Body of pancreas (tissue), 4 donors: ENCODE results near the gene HNRNPD. TPM values are rescaled to one million over a fixed set of nuclear protein-coding genes. Genes with fewer than 3 reads are reported as not detected.

Experiments used
- ATAC-seq: fragments of 150-250 bp; one replicate; pipeline ENCODE4 v1.9.1; 2016
- DNase-seq, 4 donors: peaks; one replicate each; pipeline ENCODE4 v3.0.0-alpha.2; 2019
- H3K27ac ChIP-seq, 4 donors: fragments of 200-600 bp; sonication (generic); 1 replicate in 3 of 4; 2 replicates in 1 of 4; pipeline versions ENCODE4 v1.5.1 to v1.6.1; 2016 to 2019; ENCODE audit warnings: mild to moderate bottlenecking in 1 of 4, mixed read lengths in 1 of 4, moderate library complexity in 1 of 4
- H3K27me3 ChIP-seq, 2 donors: fragments of 200-600 bp; sonication (generic); one replicate each; pipeline ENCODE4 v1.6.0; 2016; ENCODE audit warnings: mild to moderate bottlenecking in 1 of 2
- H3K36me3 ChIP-seq, 2 donors: fragments of 200-600 bp; sonication (generic); replicated peaks in 1 of 2; 2 replicates each; pipeline ENCODE4 v1.5.1; 2016; ENCODE audit warnings: low read depth in 2 of 2; ENCODE audit not compliant: insufficient read depth in 1 of 2
- H3K4me1 ChIP-seq: fragments of 200-600 bp; sonication (generic); one replicate; pipeline ENCODE4 v1.6.0; 2016
- H3K4me3 ChIP-seq, 2 donors: fragments of 200-600 bp; sonication (generic); 1 replicate in 1 of 2; 2 replicates in 1 of 2; pipeline ENCODE4 v1.5.1; 2016 to 2019
- H3K9me3 ChIP-seq, 3 donors: fragments of 200-600 bp; sonication (generic); 1 replicate in 2 of 3; 2 replicates in 1 of 3; pipeline ENCODE4 v1.5.1; 2016
- CTCF ChIP-seq, 7 experiments: fragments of 450-650 bp in 4 of 7; fragments of 200-600 bp in 3 of 7; sonication (generic) in 3 of 7; IDR thresholded peaks; one replicate each; pipeline ENCODE4 v1.5.1; 2016 to 2019; ENCODE audit warnings: antibody characterized with exemption in 7 of 7
- POLR2A ChIP-seq, 3 donors: fragments of 450-650 bp; IDR thresholded peaks; one replicate each; pipeline ENCODE4 v1.6.1; 2016; ENCODE audit warnings: antibody characterized with exemption in 3 of 3, mild to moderate bottlenecking in 2 of 3
- WGBS, 2 donors: methylation state at CpG; one replicate each; pipeline ENCODE4 v1.1.5; 2017; 5-methylcytosine and 5-hydroxymethylcytosine counted together
- intact Hi-C: fragments of 100-400 bp; cut with DNase I; formaldehyde crosslinking; loops from one replicate; pipeline ENCODE4 v1.15.1; 2023
- total RNA-seq, 2 donors: library from RNA; depleted of rRNA; stranded (reverse); fragments of >200 nt; gene quantifications; one replicate each; pipeline ENCODE4 v1.1.0, GENCODE V29; 2016

The HNRNPD gene
- total RNA-seq, 2 donors from 2014 or later: 97.0 to 104 TPM

GRCh38 chr4:82358847-82359246 lies 14.9 kb downstream of the HNRNPD start:
- DNase-seq: no peak
- intact Hi-C loops: no loop called here
- peaks cover 46% of the 10 kb centered on the region for H3K4me1 ChIP-seq
- H3K36me3 ChIP-seq: peaks cover 0 to 27% of the 10 kb centered on the region in 2 donors
- TF ChIP-seq POLR2A (IDR thresholded peaks at IDR 0.05) (no peak), CTCF (IDR thresholded peaks at IDR 0.05) (no peak)
- H3K4me3 ChIP-seq: no peak overlapping the region
- H3K9me3 ChIP-seq: peaks cover 0 to 3% (median 0%) of the 10 kb centered on the region in 3 donors
- no peak overlapping the region for H3K27ac ChIP-seq
- H3K27me3 ChIP-seq: no peaks in the 10 kb centered on the region
- ATAC-seq: no peak

GRCh38 chr4:82357640-82358039 lies 16.2 kb downstream of the HNRNPD start:
- ATAC-seq (no peak), DNase-seq (no peak)
- Histone ChIP-seq H3K27ac (no peak overlapping the region), H3K27me3 (no peaks in the 10 kb centered on the region), H3K36me3 (peaks cover 0 to 30% of the 10 kb centered on the region in 2 donors), H3K4me3 (no peak overlapping the region), H3K9me3 (peaks cover 0 to 3% (median 0%) of the 10 kb centered on the region in 3 donors), H3K4me1 (peaks cover 39% of the 10 kb centered on the region)
- 71 to 74% methylated on average over 5 of the region's 5 CpGs for WGBS, 2 donors
- intact Hi-C loops: no loop called here
- TF ChIP-seq CTCF (IDR thresholded peaks at IDR 0.05): no peak
- TF ChIP-seq POLR2A (IDR thresholded peaks at IDR 0.05): no peak

GRCh38 chr4:82354788-82355187 lies 19.0 kb downstream of the HNRNPD start:
- H3K9me3 ChIP-seq: no peaks in the 10 kb centered on the region
- peaks cover 0 to 35% of the 10 kb centered on the region in 2 donors for H3K36me3 ChIP-seq
- H3K4me1 ChIP-seq: peaks cover 11% of the 10 kb centered on the region
- no peak overlapping the region for H3K27ac ChIP-seq
- no peak for DNase-seq
- ATAC-seq: no peak
- H3K4me3 ChIP-seq: no peak overlapping the region
- intact Hi-C loops: no loop called here
- WGBS, 2 donors: 93 to 97% methylated on average over 11 of the region's 11 CpGs
- H3K27me3 ChIP-seq: no peaks in the 10 kb centered on the region
- TF ChIP-seq CTCF (IDR thresholded peaks at IDR 0.05) (no peak), POLR2A (IDR thresholded peaks at IDR 0.05) (no peak)

- Histone ChIP-seq H3K9me3 (no peaks in the 10 kb centered on the region), H3K27ac (no peak overlapping the region), H3K4me1 (no peaks in the 10 kb centered on the region), H3K27me3 (no peaks in the 10 kb centered on the region), H3K4me3 (no peak overlapping the region), H3K36me3 (peaks cover 0 to 35% of the 10 kb centered on the region in 2 donors)
- no peak for TF ChIP-seq POLR2A (IDR thresholded peaks at IDR 0.05)
- no peak for TF ChIP-seq CTCF (IDR thresholded peaks at IDR 0.05)
- DNase-seq (no peak), ATAC-seq (no peak)
- WGBS, 2 donors: 44 to 57% methylated on average over 2 of the region's 2 CpGs
- intact Hi-C loops: no loop called here
Measured at GRCh38 chr4:82352825-82353366, 20.9 kb downstream of the HNRNPD start.

GRCh38 chr4:82352118-82352824 lies 21.5 kb downstream of the HNRNPD start:
- no peak for TF ChIP-seq CTCF (IDR thresholded peaks at IDR 0.05)
- no peak for ATAC-seq
- WGBS, 2 donors: 87 to 88% methylated on average over 6 of the region's 6 CpGs
- Histone ChIP-seq H3K27me3 (no peaks in the 10 kb centered on the region), H3K9me3 (no peaks in the 10 kb centered on the region), H3K36me3 (peaks cover 0 to 35% of the 10 kb centered on the region in 2 donors), H3K4me3 (no peak overlapping the region), H3K27ac (no peak overlapping the region), H3K4me1 (no peaks in the 10 kb centered on the region)
- intact Hi-C loops: no loop called here
- no peak for DNase-seq
